HG02840 (cell line): ENCODE results near the gene ARHGAP25.

Experiments used
- ATAC-seq: cut with Tn5 transposase; IDR thresholded peaks from one replicate; pipeline ENCODE4 v1.9.1; 2021; ENCODE audit warnings: mild to moderate bottlenecking, moderate library complexity, moderate number of reproducible peaks; ENCODE audit not compliant: unreplicated experiment, low FRiP score

ARHGAP25 gene

GRCh38 chr2:68825866-68826265, 91.3 kb downstream of the ARHGAP25 start:
- ATAC-seq: no peak

- no peak for ATAC-seq
These were observed 93.1 kb downstream of the ARHGAP25 start for GRCh38 chr2:68827666-68828065.

- no peak for ATAC-seq
These were observed 94.5 kb downstream of the ARHGAP25 start for GRCh38 chr2:68828887-68829708.

DNA sequence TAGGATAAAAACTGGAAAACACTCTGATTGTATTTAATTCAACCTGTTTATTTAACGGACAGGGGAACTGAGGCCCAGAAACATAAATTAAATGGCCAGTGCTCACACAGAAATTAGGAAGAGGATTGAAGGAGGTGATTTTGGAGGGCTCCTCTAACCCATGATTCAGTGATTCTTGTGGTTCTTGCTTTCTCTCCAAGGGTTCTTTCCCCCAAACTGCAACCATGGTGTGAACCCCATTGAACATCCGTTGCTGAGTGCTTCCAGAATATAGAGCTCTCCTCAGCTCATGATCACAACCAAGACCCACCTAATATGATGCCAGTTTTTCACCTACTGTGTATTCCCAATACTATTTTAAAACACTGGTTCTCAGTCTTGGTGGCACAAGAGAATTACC, 95.1 kb downstream of the ARHGAP25 start:
- ATAC-seq: no peak

DNA sequence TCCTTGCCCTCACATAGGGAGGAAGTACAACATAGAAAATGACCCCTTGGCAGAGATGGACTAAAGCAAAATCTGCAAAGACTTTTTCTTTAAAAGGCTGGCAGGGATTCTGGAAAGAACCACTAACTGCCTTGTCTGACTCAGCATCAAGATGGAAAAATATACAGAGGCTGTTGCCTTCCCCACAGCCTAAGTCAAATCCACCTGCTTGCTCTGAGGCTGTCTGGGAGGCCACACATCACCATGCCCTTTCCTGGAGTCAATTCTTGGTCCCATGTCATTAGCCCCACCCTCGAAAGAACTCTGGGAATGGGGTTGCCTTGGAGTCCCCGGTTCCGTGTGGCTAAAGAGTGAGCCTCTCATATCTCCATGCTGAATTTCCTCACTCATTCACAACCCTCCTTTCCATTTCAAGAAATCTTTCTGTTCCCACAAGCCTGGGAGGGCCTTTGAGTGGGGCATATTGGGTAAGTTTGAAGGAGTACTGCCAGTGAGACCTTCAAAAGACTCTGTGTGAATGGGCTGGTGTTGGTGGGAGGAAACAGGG, 97.1 kb downstream of the ARHGAP25 start:
- no peak for ATAC-seq

DNA sequence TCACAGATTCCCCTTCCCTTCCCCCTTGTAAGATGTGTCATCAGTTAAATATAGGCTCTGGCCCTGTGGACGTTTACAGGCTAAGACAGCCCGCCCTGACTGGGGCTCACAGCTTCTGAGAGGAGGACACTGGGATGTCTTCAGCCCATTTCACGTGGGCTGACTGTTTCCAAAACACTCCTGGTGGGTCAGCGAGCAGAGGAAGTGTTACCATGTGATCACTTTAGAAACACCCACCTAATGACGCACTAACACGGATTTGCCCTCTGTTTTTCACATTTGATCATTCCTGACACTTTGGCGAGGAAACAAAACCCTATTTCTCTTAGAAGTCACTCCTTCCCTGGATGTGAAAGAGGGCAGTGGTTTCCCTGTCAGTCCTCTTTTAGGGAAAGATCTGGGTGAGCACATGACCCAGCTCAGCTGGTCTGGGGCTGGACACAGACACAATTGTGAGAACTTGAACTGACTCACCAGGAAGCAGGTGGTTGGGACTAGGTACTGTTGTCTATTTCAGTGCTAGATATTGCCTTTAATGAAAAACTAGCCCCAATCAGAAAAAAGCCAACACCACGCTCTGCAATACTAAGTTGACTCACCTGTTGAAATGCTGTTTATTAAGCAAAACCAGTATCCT, 97.7 kb downstream of the ARHGAP25 start:
- ATAC-seq: peak; percentile 83

DNA sequence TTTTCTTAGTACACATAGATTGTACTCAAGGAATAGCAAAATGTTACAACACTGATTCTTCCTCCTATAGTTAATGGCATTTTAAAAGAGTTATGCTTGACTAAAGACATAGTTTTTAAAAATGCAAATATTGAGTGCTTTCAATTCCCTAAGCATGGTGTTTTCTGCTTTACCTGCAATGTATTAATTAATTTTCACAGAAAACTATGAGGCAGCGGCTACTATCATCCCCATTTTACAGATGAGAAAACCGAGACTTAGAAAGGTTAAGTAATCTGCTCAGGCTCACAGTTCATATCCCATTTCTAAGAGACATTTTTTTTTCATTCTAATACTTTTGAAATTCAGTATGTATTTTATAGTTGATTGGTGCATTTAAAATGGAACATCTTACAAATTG, 98.6 kb downstream of the ARHGAP25 start:
- ATAC-seq: no peak

GRCh38 chr2:68834737-68835376, 100.2 kb downstream of the ARHGAP25 start:
- no peak for ATAC-seq

DNA sequence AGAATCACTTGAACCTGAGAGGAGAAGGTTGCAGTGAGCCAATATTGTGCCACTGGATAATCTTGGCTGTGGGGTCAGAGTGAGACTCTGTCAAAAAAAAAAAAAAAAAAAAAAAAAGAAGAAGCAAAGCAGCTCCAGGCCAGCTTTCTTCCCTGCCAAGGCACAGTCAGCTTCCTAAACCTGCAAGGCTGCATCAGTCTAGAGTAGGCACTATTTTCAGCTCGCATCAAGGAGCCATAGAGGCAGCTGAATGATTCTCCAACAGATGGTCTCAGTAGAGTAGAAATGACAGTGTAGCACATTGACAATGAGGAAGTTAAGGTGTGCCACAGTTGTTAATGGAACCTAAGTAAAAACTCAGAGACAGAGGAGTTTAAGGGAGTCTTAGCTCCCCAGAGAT, 101.0 kb downstream of the ARHGAP25 start:
- ATAC-seq: no peak

DNA sequence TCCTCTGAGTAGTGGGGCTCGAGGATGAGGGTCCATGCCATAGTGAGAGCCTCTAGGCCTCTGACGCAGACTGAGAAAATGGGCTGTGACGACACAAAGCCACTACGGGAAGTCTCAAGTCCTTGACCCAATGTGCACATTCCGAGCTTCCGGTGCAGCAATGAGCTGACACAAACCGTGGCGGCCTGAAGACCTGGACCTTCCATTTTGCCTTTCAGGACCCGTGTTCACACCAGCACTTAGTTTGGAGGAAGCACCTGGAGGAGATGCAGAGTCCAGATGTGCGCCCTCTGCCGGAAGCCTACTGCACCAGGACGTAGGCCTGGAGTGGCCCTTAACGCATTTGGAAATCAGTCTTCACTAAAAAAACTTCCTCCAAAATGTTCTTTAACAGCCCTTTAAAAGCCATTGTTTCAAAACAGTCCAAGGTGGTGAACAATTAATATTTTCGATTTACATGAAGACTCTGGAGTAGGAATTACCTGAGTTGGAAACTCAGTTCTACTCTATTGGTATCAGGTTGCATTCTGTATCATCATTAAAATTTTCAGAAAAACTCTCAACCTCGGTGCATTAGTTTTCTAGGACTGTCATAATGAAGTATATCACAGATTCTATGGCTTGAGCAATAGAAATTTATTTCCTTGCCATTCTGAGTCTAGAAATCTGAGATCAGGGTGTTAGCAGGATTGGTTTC, 102.7 kb downstream of the ARHGAP25 start:
- ATAC-seq: no peak

- ATAC-seq: peak; percentile 47
These were observed 103.3 kb downstream of the ARHGAP25 start for GRCh38 chr2:68837861-68838341.

- ATAC-seq: no peak
These were observed 104.0 kb downstream of the ARHGAP25 start for GRCh38 chr2:68838641-68839040.

GRCh38 chr2:68839260-68839833, 104.7 kb downstream of the ARHGAP25 start:
- ATAC-seq: no peak

- ATAC-seq: no peak
These were observed 110.4 kb downstream of the ARHGAP25 start for GRCh38 chr2:68845043-68845442.

GRCh38 chr2:68846091-68846490, 111.5 kb downstream of the ARHGAP25 start:
- ATAC-seq: no peak

DNA sequence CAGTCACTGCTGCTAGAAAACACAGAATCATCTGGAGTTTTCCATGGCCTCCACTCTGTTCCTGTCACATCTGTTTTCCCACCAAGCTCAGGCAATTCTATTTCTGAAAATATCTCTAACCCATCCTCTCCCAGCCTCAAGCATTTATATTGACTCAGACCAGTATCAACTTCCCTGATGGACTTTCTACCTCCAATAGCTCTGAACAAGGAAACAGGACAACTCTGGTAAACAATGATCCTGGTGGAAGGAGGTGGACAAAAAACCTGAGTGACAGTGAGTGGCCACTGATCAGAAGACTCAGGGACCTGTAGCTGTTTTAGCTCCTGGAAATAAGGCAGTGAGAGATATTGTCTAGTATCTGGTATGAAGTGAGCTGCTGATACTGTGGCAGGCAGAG, 113.1 kb downstream of the ARHGAP25 start:
- ATAC-seq: no peak

DNA sequence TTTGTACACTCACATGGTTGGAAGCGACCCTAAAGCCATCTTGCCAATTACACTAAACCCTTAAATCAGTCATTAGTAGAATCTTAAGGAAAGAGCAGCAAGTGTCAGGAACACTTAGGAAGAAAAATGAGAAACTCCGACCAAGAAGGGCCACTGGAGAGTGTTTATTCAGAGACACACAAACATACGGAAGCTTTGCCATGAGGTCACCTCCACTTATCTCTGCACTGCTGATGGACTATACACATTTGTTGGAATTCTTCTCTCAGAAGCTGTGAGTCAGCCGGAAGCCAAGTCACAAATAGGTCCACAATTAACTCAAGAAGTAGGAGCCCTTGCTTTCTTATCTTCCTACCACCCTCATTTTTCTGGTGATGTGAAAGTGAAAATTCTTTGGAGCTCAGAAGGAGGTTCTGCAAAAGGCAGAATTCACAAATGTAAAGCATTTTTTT, 115.0 kb downstream of the ARHGAP25 start:
- no peak for ATAC-seq

DNA sequence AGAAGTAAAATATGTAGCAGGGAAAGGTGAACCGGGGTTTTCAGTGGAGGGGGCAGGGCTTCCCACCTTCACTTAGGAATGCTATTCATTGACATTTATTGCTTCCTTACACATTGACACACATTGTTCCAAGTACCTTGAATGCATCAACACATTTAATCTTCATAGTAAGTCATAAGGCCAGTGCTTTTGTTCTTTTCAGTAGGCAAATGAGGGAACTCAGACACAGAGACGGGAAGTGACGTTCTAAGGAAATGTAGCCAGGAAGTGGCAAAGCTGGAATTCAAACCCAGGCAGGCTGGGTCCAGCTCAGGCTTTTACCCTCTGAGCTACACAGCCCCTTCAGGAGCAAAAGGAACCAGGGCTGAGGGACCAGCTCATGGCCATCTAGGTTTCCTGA, 115.9 kb downstream of the ARHGAP25 start:
- no peak for ATAC-seq

DNA sequence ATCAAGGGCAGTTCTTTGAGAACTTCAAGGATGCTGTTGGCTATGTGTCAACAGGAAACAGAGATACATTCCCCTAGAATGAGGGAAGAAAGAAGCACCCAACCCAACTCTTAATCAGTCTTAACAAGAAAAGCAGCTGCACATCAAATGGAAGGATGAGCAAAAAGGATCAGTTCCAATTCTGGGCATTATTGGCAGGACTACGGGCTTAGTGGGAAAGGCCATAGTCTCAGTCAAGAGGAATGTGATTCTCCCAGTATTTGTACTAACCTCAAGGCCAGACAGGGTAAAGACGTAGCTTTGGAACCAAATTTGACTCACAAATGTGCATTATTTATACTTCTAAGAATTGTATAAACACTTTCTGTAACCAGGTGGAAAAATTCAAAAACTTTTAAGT, 118.4 kb downstream of the ARHGAP25 start:
- ATAC-seq: no peak

GRCh38 chr2:68853915-68854314, 119.3 kb downstream of the ARHGAP25 start:
- no peak for ATAC-seq
